K562 (cell line): ENCODE results near the gene PMEPA1. TPM values are rescaled to one million over a fixed set of nuclear protein-coding genes. Genes with fewer than 3 reads are reported as not detected.

Experiments used
- ATAC-seq: fragments of 200-7000 bp; cut with Tn5 transposase; 3 replicates; pipeline ENCODE4 v1.9.1; 2020; ENCODE audit warnings: moderate library complexity
- BruUV-seq: library from RNA; stranded (reverse); fragments of 400-500 nt; replicated peaks from 2 replicates; lab custom pipeline; 2021; lab: Mats Ljungman, UMichigan
- CTCF ChIA-PET: fragments of 300-600 bp; formaldehyde crosslinking; extraction: SDS; loops from one replicate; lab custom pipeline; 2021; ENCODE audit warnings: low intra/inter-chr PET ratio; lab: Yijun Ruan, JAX
- POLR2A ChIA-PET: fragments of 300-600, 350-650 bp; sonication (Branson Sonifier 250); formaldehyde crosslinking; extraction: SDS; loops from one replicate; lab custom pipeline; 2021; ENCODE audit warnings: antibody characterized with exemption, inconsistent platforms; lab: Yijun Ruan, JAX
- DNase-seq, 4 experiments: peaks; one replicate each; pipeline versions ENCODE4 v3.0.0 to v3.0.0-alpha.2; 2011 to 2018; ENCODE audit warnings: low spot score in 3 of 4, mixed read lengths in 3 of 4; ENCODE audit errors: extremely low read depth in 1 of 4
- FAIRE-seq: peaks from 2 replicates; lab custom pipeline; 2011; peaks lifted over from hg19 to GRCh38; lab: Jason Lieb, UNC
- H2AFZ ChIP-seq: 2 replicates; pipeline ENCODE4 v1.6.0; 2011; ENCODE audit warnings: low read depth, low read length, control low read depth, inconsistent platforms
- H3K27ac ChIP-seq: fragments of 200-600 bp; 3 replicates; pipeline ENCODE4 v1.8.0; 2011; ENCODE audit warnings: low read depth, mild to moderate bottlenecking, control low read depth, inconsistent platforms, low read length, moderate library complexity, mixed read lengths; ENCODE audit errors: extremely low read depth
- H3K27me3 ChIP-seq, 2 experiments: fragments of 300-600 bp in 1 of 2; 2 replicates in 1 of 2; 3 replicates in 1 of 2; pipeline versions ENCODE4 v1.6.0 to v1.8.0; 2011; ENCODE audit warnings: inconsistent platforms in 2 of 2, low read length in 2 of 2, mild to moderate bottlenecking in 1 of 2, mixed read lengths in 1 of 2, moderate library complexity in 1 of 2; ENCODE audit not compliant: control insufficient read depth in 2 of 2, insufficient read depth in 2 of 2
- H3K36me3 ChIP-seq: fragments of 300-600 bp; 3 replicates; pipeline ENCODE4 v1.8.0; 2011; ENCODE audit warnings: mild to moderate bottlenecking, low read length, inconsistent platforms; ENCODE audit not compliant: control insufficient read depth, insufficient read depth
- H3K4me1 ChIP-seq, 2 experiments: fragments of 200-600 bp in 1 of 2; replicated peaks in 1 of 2; 2 replicates in 1 of 2; 3 replicates in 1 of 2; pipeline versions ENCODE4 v1.5.1 to v1.8.0; 2011; ENCODE audit warnings: inconsistent platforms in 2 of 2, low read length in 2 of 2, mild to moderate bottlenecking in 1 of 2, mixed read lengths in 1 of 2, moderate library complexity in 1 of 2; ENCODE audit not compliant: control insufficient read depth in 2 of 2, insufficient read depth in 2 of 2
- H3K4me2 ChIP-seq: 2 replicates; pipeline ENCODE4 v1.6.1; 2011; ENCODE audit warnings: low read length, control low read depth, inconsistent platforms, mixed read lengths; ENCODE audit not compliant: insufficient read depth
- H3K4me3 ChIP-seq: fragments of 200-600 bp; sonication (generic), shearing (Covaris generic); 2 replicates; pipeline ENCODE4 v1.5.1; 2016; ENCODE audit warnings: control low read depth, inconsistent platforms
- H3K79me2 ChIP-seq: fragments of 200-600 bp; 3 replicates; pipeline ENCODE4 v1.8.0; 2011; ENCODE audit warnings: low read length, inconsistent platforms; ENCODE audit not compliant: control insufficient read depth, insufficient read depth
- H3K9ac ChIP-seq, 2 experiments: 2 replicates each; pipeline versions ENCODE4 v1.6.0 to v1.6.1; 2011; ENCODE audit warnings: low read depth in 2 of 2, low read length in 2 of 2, control low read depth in 1 of 2, inconsistent platforms in 1 of 2, mild to moderate bottlenecking in 1 of 2, mixed read lengths in 1 of 2; ENCODE audit not compliant: insufficient read depth in 1 of 2
- H3K9me1 ChIP-seq: one replicate; pipeline ENCODE4 v1.6.0; 2011; ENCODE audit warnings: inconsistent platforms, mild to moderate bottlenecking, low read length, moderate library complexity; ENCODE audit not compliant: control insufficient read depth, insufficient read depth
- H3K9me3 ChIP-seq: replicated peaks from 2 replicates; pipeline ENCODE4 v1.5.1; 2011; ENCODE audit warnings: low read depth, low read length, inconsistent platforms; ENCODE audit not compliant: control insufficient read depth, insufficient read depth
- H4K20me1 ChIP-seq: replicated peaks from 2 replicates; pipeline ENCODE4 v1.6.1; 2011; ENCODE audit warnings: low read length, inconsistent platforms, mixed read lengths; ENCODE audit not compliant: control insufficient read depth, insufficient read depth
- ESRRA ChIP-seq: fragments of 450-650 bp; IDR thresholded peaks from 2 replicates; pipeline ENCODE4 v1.6.1; 2014; ENCODE audit warnings: low read depth, mild to moderate bottlenecking, moderate library complexity, borderline replicate concordance
- KDM2B ChIP-seq: fragments of 250-450 bp; sonication (Bioruptor Pico); IDR thresholded peaks from 2 replicates; pipeline ENCODE4 v1.8.0; 2021; ENCODE audit warnings: mild to moderate bottlenecking, moderate library complexity
- TEAD2 ChIP-seq: fragments of 450-650 bp; IDR thresholded peaks from 2 replicates; pipeline ENCODE4 v1.6.1; 2016; ENCODE audit warnings: missing genetic modification characterization, control low read depth, missing compliant biosample characterization
- WGBS: fragments of 100-300 bp; shearing (Covaris generic); methylation state at CpG from one replicate; pipeline ENCODE4 v1.1.6; 2016; ENCODE audit warnings: low coverage, mixed read lengths; ENCODE audit not compliant: insufficient coverage; ENCODE audit errors: missing lambda C conversion rate; 5-methylcytosine and 5-hydroxymethylcytosine counted together
- in situ Hi-C: fragments of 300-500 bp; cut with MboI; formaldehyde crosslinking; loops from 4 replicates; pipeline ENCODE4 v1.15.0; 2018; ENCODE audit warnings: inconsistent platforms, mixed read lengths
- intact Hi-C: fragments of 100-400 bp; cut with micrococcal nuclease; formaldehyde crosslinking; loops from 2 replicates; pipeline ENCODE4 v1.14.2; 2022
- polyA plus RNA-seq, 8 experiments: library from polyadenylated mRNA; depleted of rRNA in 4 of 8; stranded (reverse) in 5 of 8; unstranded in 3 of 8; fragments of >200 nt; fragmentation: Nextera tagmentation in 2 of 8; fragmentation: Illumina TruSeq in 1 of 8; extraction: Ambion mirVana in 2 of 8; extraction: Trizol in 1 of 8; gene quantifications; 2 replicates each; pipeline versions ENCODE4 v1.2.1 to v1.2.3, GENCODE V29; 2011 to 2014; ENCODE audit warnings: inconsistent platforms in 1 of 8, missing spikeins in 1 of 8
- total RNA-seq, 7 experiments: library from RNA; depleted of rRNA in 6 of 7; stranded (reverse); fragments of >200 nt in 6 of 7; fragmentation: Illumina TruSeq in 2 of 7; extraction: Trizol in 2 of 7; gene quantifications; 2 replicates each; pipeline versions ENCODE4 v1.2.1 to v1.2.3, GENCODE V29; 2011 to 2021; ENCODE audit warnings: low replicate concordance in 1 of 7
- TF ChIP-seq, protein P1 (sequence below), 2 experiments: fragments of 450-650 bp in 1 of 2; sonication (generic) in 1 of 2; formaldehyde crosslinking in 1 of 2; IDR thresholded peaks in 1 of 2; conservative IDR thresholded peaks in 1 of 2; 2 replicates each; pipeline versions ENCODE4 v1.6.1 to v1.8.1; 2016 to 2023; ENCODE audit warnings: mild to moderate bottlenecking in 2 of 2, moderate library complexity in 2 of 2, inconsistent platforms in 1 of 2, missing genetic modification reagents in 1 of 2

PMEPA1 gene
- total and polyA plus RNA-seq, 9 of the 15 experiments (the other 6 are each of a cell fraction or from before 2014, with no cell fraction given) = 0.16 TPM; not detected in 8

DNA sequence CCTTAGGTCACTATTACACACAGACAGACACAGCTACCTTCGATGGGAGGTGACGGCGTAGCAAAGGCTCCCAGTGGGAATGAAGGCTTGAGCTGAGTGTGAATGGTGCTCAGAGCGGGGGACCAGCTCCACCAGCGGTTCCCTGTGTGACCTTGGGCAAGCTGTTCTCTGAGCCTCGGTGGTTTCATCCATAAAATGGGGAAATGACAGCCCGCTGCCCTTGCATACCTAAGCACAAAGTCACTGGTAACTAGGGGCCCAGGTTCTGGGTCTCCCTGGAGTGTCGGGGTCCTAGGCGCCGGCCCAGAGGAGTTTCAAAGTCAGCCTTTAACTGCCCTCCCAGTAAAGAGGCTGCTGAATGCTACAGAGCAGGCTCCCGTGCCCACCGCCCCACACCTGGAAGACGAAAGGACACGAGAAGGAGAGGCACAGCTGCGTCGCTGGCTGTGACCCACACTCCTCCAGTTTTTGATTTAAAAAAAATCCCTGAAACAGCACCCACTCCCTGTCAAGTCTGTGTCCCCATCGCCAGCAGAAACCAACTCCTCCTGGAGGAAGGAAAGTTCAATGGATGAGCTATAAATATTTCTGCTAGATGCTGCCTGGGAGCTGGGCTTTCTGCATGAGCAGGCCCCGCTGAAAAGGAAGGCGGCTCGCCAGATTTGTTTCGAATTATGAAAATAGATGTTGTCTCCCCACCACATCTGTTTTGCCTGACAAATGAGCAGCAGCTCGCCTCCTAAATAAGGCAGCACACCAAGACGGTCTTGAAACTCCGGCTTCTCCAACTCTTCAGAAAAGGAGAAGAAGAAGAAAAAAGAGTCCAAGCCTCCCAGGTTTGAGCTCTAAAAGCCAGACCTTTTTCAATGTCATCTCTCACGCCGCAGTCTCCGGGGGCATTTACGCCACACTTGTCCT lies 27.4 kb downstream of the PMEPA1 start:
- Histone ChIP-seq H3K4me2 (no peak overlapping the region), H3K79me2 (no peaks in the 10 kb centered on the region), H3K9me3 (no peaks in the 10 kb centered on the region), H2AFZ (no peak overlapping the region), H3K9me1 (no peaks in the 10 kb centered on the region), H3K4me1 (no peaks in the 10 kb centered on the region), H3K9ac (no peak overlapping the region), H3K27me3 (peaks cover 81 to 96% of the 10 kb centered on the region in 2 experiments), H3K4me3 (no peak overlapping the region), H3K27ac (no peak overlapping the region), H3K36me3 (no peaks in the 10 kb centered on the region), H4K20me1 (no peaks in the 10 kb centered on the region; the same call in 1 of the 2 replicates)
- ChIA-PET POLR2A (interaction anchor here (0.8 to 1.3 kb wide), 3 partner anchors 14 to 129 kb away, joined by 3 read pairs; no protein-coding TSS in a partner anchor), CTCF (interaction anchor here (0.6 kb wide), 1 partner anchor 506 kb away, joined by 6 read pairs; no protein-coding TSS in a partner anchor)
- peak; percentile 25; the same call in 1 of the 2 replicates for TF ChIP-seq ESRRA
- TF ChIP-seq TEAD2 (tag) = no peak
- TF ChIP-seq, protein P1, sequence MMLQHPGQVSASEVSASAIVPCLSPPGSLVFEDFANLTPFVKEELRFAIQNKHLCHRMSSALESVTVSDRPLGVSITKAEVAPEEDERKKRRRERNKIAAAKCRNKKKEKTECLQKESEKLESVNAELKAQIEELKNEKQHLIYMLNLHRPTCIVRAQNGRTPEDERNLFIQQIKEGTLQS (IDR thresholded peaks at IDR 0.05) = no peak
- TF ChIP-seq, protein P1 (CRISPR knock-in tag; conservative IDR thresholded peaks at IDR 0.05) = no peak
- no peak for TF ChIP-seq KDM2B (CRISPR knock-in tag)
- FAIRE-seq (no peak), DNase-seq (no peak), ATAC-seq (no peak)
- intact Hi-C loops (no loop called here), in situ Hi-C loops (no loop called here)
- BruUV-seq = no TSS peak
- 1% methylated on average over 28 of the region's 28 CpGs for WGBS
